Stimulated activated CD8-positive, alpha-beta memory T cell treated with anti-CD3 and anti-CD28 coated beads, Interleukin-4, amount 100 ng/mL, for 4 hours (primary cell): ENCODE measurements around the gene RBFOX2.
"Not testable (repeated sequence)": the region's sequence is repeated elsewhere in the genome, so short reads cannot be mapped to it uniquely, and the experiment has no call there.

Experiments used
- DNase-seq, 2 donors: peaks; one replicate each; pipeline ENCODE4 v3.0.0-alpha.2; 2020; ENCODE audit warnings: low read depth in 2 of 2, low spot score in 1 of 2

Gene RBFOX2

GRCh38 chr22:35742342-35743100, 286.1 kb downstream of the RBFOX2 start:
- DNase-seq: no peak

- DNase-seq: no peak
These were observed 288.0 kb downstream of the RBFOX2 start for GRCh38 chr22:35740616-35741015.

- DNase-seq: no peak
These were observed 288.7 kb downstream of the RBFOX2 start for GRCh38 chr22:35739931-35740380.

GRCh38 chr22:35739076-35739930, 289.3 kb downstream of the RBFOX2 start:
- no peak for DNase-seq

GRCh38 chr22:35737886-35738285, 290.7 kb downstream of the RBFOX2 start:
- DNase-seq: not testable (repeated sequence)

GRCh38 chr22:35736701-35737100, 291.9 kb downstream of the RBFOX2 start:
- no peak for DNase-seq

GRCh38 chr22:35736166-35736565, 292.5 kb downstream of the RBFOX2 start:
- DNase-seq: no peak

- no peak for DNase-seq
These were observed 293.1 kb downstream of the RBFOX2 start for GRCh38 chr22:35735542-35735941.

- DNase-seq: no peak
These were observed 294.2 kb downstream of the RBFOX2 start for GRCh38 chr22:35734517-35734827.

GRCh38 chr22:35733791-35734516, 294.7 kb downstream of the RBFOX2 start:
- DNase-seq: no peak

GRCh38 chr22:35733036-35733435, 295.6 kb downstream of the RBFOX2 start:
- no peak for DNase-seq

GRCh38 chr22:35732116-35732515, 296.5 kb downstream of the RBFOX2 start:
- no peak for DNase-seq

GRCh38 chr22:35731321-35731720, 297.3 kb downstream of the RBFOX2 start:
- DNase-seq: no peak

GRCh38 chr22:35729309-35729698, 299.3 kb downstream of the RBFOX2 start:
- no peak for DNase-seq

- no peak for DNase-seq
These were observed 299.9 kb downstream of the RBFOX2 start for GRCh38 chr22:35728639-35729308.

GRCh38 chr22:35727436-35727835, 301.2 kb downstream of the RBFOX2 start:
- DNase-seq: no peak

- no peak for DNase-seq
These were observed 301.7 kb downstream of the RBFOX2 start for GRCh38 chr22:35726933-35727332.

- DNase-seq: no peak
These were observed 302.2 kb downstream of the RBFOX2 start for GRCh38 chr22:35726398-35726797.

- no peak for DNase-seq
These were observed 303.1 kb downstream of the RBFOX2 start for GRCh38 chr22:35725521-35725920.

- no peak for DNase-seq
These were observed 306.7 kb downstream of the RBFOX2 start for GRCh38 chr22:35721960-35722359.

- no peak for DNase-seq
These were observed 309.3 kb downstream of the RBFOX2 start for GRCh38 chr22:35719212-35719875.
